Activated CD8-positive, alpha-beta T cell treated with anti-CD3 and anti-CD28 coated beads for 36 hours (primary cell): ENCODE results near the gene LRRC42. TPM values are rescaled to one million over a fixed set of nuclear protein-coding genes. Genes with fewer than 3 reads are reported as not detected.

Experiments
- ATAC-seq: fragments of 200-7000 bp; cut with Tn5 transposase; one replicate; pipeline ENCODE4 v1.10.0; 2021; ENCODE audit warnings: mild to moderate bottlenecking, moderate library complexity
- CTCF ChIA-PET: fragments of 350-600 bp; sonication (Branson Sonifier 250); formaldehyde crosslinking; loops from one replicate; lab custom pipeline; 2021; ENCODE audit warnings: antibody characterized with exemption; lab: Charles Lee
- POLR2A ChIA-PET: fragments of 350-600 bp; sonication (Branson Sonifier 250); formaldehyde crosslinking; loops from one replicate; lab custom pipeline; 2021; ENCODE audit warnings: antibody characterized with exemption; lab: Charles Lee
- DNase-seq: peaks from one replicate; pipeline ENCODE4 v3.0.0-alpha.2; 2020
- H3K27ac Mint-ChIP-seq: one replicate; pipeline ENCODE4 v1.8.0; 2021; ENCODE audit warnings: mild to moderate bottlenecking, mixed read lengths
- H3K27me3 Mint-ChIP-seq: one replicate; pipeline ENCODE4 v1.8.0; 2021; ENCODE audit warnings: mixed read lengths
- H3K36me3 Mint-ChIP-seq: one replicate; pipeline ENCODE4 v1.8.0; 2021; ENCODE audit warnings: low read depth, mixed read lengths
- H3K4me1 Mint-ChIP-seq: one replicate; pipeline ENCODE4 v1.8.0; 2021; ENCODE audit warnings: low read depth, mixed read lengths
- H3K4me3 Mint-ChIP-seq: one replicate; pipeline ENCODE4 v1.8.0; 2021; ENCODE audit warnings: mild to moderate bottlenecking, moderate library complexity, mixed read lengths
- H3K9me3 Mint-ChIP-seq: one replicate; pipeline ENCODE4 v1.8.0; 2021; ENCODE audit warnings: mixed read lengths
- CTCF ChIP-seq: fragments of 200-600 bp; IDR thresholded peaks from one replicate; pipeline ENCODE4 v1.8.0; 2022; ENCODE audit warnings: antibody characterized with exemption, mild to moderate bottlenecking
- intact Hi-C: fragments of 100-400 bp; cut with micrococcal nuclease; formaldehyde crosslinking; loops from one replicate; pipeline ENCODE4 v1.10.0; 2022
- total RNA-seq, 2 experiments: library from RNA; stranded (reverse); gene quantifications; one replicate each; pipeline ENCODE4 v1.2.3, GENCODE V29; 2021

LRRC42 gene
- 10 to 100 TPM; 26.7 to 29.6 TPM for total RNA-seq

- ATAC-seq (peak; percentile 74), DNase-seq (peak; percentile 72)
- Mint-ChIP-seq H3K27me3 (no peaks in the 10 kb centered on the region), H3K36me3 (peaks cover 27% of the 10 kb centered on the region), H3K9me3 (no peaks in the 10 kb centered on the region), H3K27ac (peak within 1 kb of the TSS; percentile 88), H3K4me1 (peaks cover 53% of the 10 kb centered on the region), H3K4me3 (peak within 1 kb of the TSS; percentile 93)
- intact Hi-C loops, result no loop called here
- TF ChIP-seq CTCF, result no peak
- ChIA-PET CTCF (interaction anchor here (1.0 to 12.2 kb wide), 14 partner anchors 12 to 118 kb away, joined by 3 to 146 read pairs (median 4); partner anchors contain the start of gene YIPF1), POLR2A (interaction anchor here (1.1 to 2.6 kb wide), 5 partner anchors 57 to 109 kb away, joined by 3 to 16 read pairs (median 7); partner anchors contain the start of genes NDC1 and YIPF1)
Observed at GRCh38 chr1:53946252-53947171, at the start of gene LRRC42. Gene LRRC42, plus strand, starts transcription at chr1:53946350. Its CDS starts 5,650 bp downstream, at chr1:53952000.

GRCh38 chr1:53896635-53897229, 49.4 kb upstream of the LRRC42 start:
- no peak for TF ChIP-seq CTCF
- peaks cover 6% of the 10 kb centered on the region for H3K27me3 Mint-ChIP-seq
- CTCF ChIA-PET, result interaction anchor here (1.5 kb wide), 1 partner anchor 63 kb away, joined by 3 read pairs; no protein-coding TSS in a partner anchor
- ATAC-seq (no peak), DNase-seq (no peak)
- intact Hi-C loops, result no loop called here
- no peaks in the 10 kb centered on the region for H3K36me3 Mint-ChIP-seq
- POLR2A ChIA-PET, result no interaction called here
- no peaks in the 10 kb centered on the region for H3K9me3 Mint-ChIP-seq
- H3K27ac Mint-ChIP-seq, result no peak overlapping the region
- peaks cover 6% of the 10 kb centered on the region for H3K4me1 Mint-ChIP-seq
- no peak overlapping the region for H3K4me3 Mint-ChIP-seq

GRCh38 chr1:53899206-53899628, 46.9 kb upstream of the LRRC42 start:
- ATAC-seq, result no peak
- no peak for DNase-seq
- CTCF ChIA-PET, result interaction anchor here (1.1 to 3.0 kb wide), 3 partner anchors 20 to 60 kb away, joined by 5 to 11 read pairs (median 6); no protein-coding TSS in a partner anchor
- Mint-ChIP-seq H3K9me3 (no peaks in the 10 kb centered on the region), H3K4me3 (no peak overlapping the region), H3K27ac (no peak overlapping the region), H3K4me1 (peaks cover 5% of the 10 kb centered on the region), H3K36me3 (no peaks in the 10 kb centered on the region), H3K27me3 (peaks cover 6% of the 10 kb centered on the region)
- intact Hi-C loops, result no loop called here
- POLR2A ChIA-PET, result no interaction called here
- TF ChIP-seq CTCF, result no peak

- POLR2A ChIA-PET, result interaction anchor here (1.3 kb wide), 1 partner anchor 25 kb away, joined by 4 read pairs; no protein-coding TSS in a partner anchor
- DNase-seq (no peak), ATAC-seq (no peak)
- Mint-ChIP-seq H3K36me3 (no peaks in the 10 kb centered on the region), H3K4me1 (peaks cover 5% of the 10 kb centered on the region), H3K27me3 (peaks cover 6% of the 10 kb centered on the region), H3K4me3 (no peak overlapping the region), H3K27ac (no peak overlapping the region), H3K9me3 (no peaks in the 10 kb centered on the region)
- intact Hi-C loops, result no loop called here
- no peak for TF ChIP-seq CTCF
- CTCF ChIA-PET, result interaction anchor here (0.7 to 3.0 kb wide), 6 partner anchors 15 to 60 kb away, joined by 3 to 11 read pairs (median 4); no protein-coding TSS in a partner anchor
Observed at GRCh38 chr1:53899708-53900107, 46.4 kb upstream of the LRRC42 start.
